ENCODE results near the gene TMEM208. TPM values are rescaled to one million over a fixed set of nuclear protein-coding genes. Genes with fewer than 3 reads are reported as not detected.

TMEM208 gene
- total RNA-seq, 1 experiment from 2014 or later: 44.4 TPM

DNA sequence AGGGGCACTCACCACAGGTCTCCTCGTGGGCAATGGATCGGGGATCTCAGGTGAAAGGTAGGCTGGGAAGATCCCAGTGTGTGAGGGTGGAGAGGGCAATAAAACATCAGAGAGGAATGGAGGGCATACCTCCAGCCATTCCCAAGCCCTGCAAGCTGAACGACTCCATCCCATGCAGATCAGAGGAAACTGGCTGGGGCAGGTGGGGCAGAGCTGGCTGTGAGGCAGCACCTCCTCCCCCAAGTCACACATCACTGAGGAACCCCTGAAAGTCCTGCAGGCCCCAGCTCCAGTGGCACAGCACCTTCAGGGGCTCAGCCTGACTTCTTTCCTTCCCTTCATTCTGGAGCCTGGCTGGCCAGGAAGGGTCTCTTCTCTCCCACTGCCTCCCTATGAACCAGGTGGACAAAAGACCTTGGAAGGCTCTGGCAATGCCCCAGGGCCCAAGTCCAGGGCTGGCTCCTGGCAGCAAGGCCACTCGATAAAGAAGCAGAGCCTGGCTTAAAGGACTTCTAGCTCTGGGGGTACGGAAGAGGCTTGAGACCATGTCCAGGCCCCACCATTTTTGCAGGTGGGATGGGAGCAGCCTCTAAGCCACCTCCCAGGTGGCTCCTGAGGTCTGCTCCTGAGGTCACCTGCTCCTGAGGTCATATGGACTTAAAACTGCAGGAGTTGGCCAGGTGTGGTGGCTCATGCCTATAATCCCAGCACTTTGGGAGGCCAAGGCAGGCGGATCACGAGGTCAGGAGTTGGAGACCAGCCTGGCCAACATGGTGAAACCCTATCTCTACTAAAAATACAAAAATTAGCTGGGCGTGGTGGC lies 13.5 kb upstream of the TMEM208 start:
- intact Hi-C loops (cut with micrococcal nuclease): no loop called here
- no TSS peak for BruUV-seq (replicated peaks)
- H3K36me3 Mint-ChIP-seq (ENCODE audit: insufficient read depth, unreplicated experiment): peaks cover 7% of the 10 kb centered on the region
- DNase-seq (ENCODE audit: unreplicated experiment): no peak
- peak overlapping the region; percentile 69 for H3K27ac Mint-ChIP-seq (ENCODE audit: low read depth, unreplicated experiment)
- H3K27me3 Mint-ChIP-seq (ENCODE audit: insufficient read depth, unreplicated experiment): no peaks in the 10 kb centered on the region
- peaks cover 25% of the 10 kb centered on the region for H3K4me1 Mint-ChIP-seq (ENCODE audit: insufficient read depth, unreplicated experiment)
- CTCF ChIA-PET: interaction anchor here (0.6 to 0.9 kb wide), 5 partner anchors 71 to 1308 kb away, joined by 3 read pairs; no protein-coding TSS in a partner anchor
- POLR2A ChIA-PET: interaction anchor here (0.6 to 9.4 kb wide), 9 partner anchors 10 to 1377 kb away, joined by 3 to 87 read pairs (median 6); partner anchors contain the start of genes ELMO3, FHOD1, MATCAP1 and TMEM208
- peak overlapping the region; percentile 39 for H3K4me3 Mint-ChIP-seq (ENCODE audit: unreplicated experiment)
- no peak for TF ChIP-seq CTCF (IDR thresholded peaks at IDR 0.05; ENCODE audit: unreplicated experiment)
- no peaks in the 10 kb centered on the region for H3K9me3 Mint-ChIP-seq (ENCODE audit: unreplicated experiment)

DNA sequence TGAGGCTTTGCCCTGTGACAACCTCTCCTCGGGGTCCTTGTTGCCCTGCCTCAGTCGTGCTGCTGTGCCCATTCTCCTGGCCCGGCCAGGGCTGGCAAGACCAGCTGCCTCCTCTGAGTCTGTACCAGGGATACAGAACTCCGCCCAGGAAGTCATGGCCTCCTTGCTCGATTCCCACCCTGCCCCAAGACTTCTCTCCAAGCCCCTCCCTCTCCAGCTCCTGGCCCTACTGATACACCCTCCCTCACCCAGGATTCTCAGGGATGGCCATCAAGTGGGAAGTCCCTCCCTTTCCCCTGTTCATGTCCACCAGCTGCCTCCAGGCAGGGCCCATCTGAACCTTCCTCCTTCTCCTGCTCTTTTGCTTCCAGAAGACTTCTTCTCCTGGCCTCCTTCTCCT lies 11.2 kb upstream of the TMEM208 start:
- CTCF ChIA-PET: interaction anchor here (0.5 kb wide), 1 partner anchor 175 kb away, joined by 3 read pairs; no protein-coding TSS in a partner anchor
- POLR2A ChIA-PET: no interaction called here
- DNase-seq (ENCODE audit: unreplicated experiment): no peak
- H3K36me3 Mint-ChIP-seq (ENCODE audit: insufficient read depth, unreplicated experiment): peaks cover 7% of the 10 kb centered on the region
- no peaks in the 10 kb centered on the region for H3K9me3 Mint-ChIP-seq (ENCODE audit: unreplicated experiment)
- H3K4me3 Mint-ChIP-seq (ENCODE audit: unreplicated experiment): no peak overlapping the region
- H3K27me3 Mint-ChIP-seq (ENCODE audit: insufficient read depth, unreplicated experiment): no peaks in the 10 kb centered on the region
- H3K4me1 Mint-ChIP-seq (ENCODE audit: insufficient read depth, unreplicated experiment): peaks cover 15% of the 10 kb centered on the region
- TF ChIP-seq CTCF (IDR thresholded peaks at IDR 0.05; ENCODE audit: unreplicated experiment): no peak
- H3K27ac Mint-ChIP-seq (ENCODE audit: low read depth, unreplicated experiment): peak overlapping the region; percentile 25
- no TSS peak for BruUV-seq (replicated peaks)
- intact Hi-C loops (cut with micrococcal nuclease): no loop called here

DNA sequence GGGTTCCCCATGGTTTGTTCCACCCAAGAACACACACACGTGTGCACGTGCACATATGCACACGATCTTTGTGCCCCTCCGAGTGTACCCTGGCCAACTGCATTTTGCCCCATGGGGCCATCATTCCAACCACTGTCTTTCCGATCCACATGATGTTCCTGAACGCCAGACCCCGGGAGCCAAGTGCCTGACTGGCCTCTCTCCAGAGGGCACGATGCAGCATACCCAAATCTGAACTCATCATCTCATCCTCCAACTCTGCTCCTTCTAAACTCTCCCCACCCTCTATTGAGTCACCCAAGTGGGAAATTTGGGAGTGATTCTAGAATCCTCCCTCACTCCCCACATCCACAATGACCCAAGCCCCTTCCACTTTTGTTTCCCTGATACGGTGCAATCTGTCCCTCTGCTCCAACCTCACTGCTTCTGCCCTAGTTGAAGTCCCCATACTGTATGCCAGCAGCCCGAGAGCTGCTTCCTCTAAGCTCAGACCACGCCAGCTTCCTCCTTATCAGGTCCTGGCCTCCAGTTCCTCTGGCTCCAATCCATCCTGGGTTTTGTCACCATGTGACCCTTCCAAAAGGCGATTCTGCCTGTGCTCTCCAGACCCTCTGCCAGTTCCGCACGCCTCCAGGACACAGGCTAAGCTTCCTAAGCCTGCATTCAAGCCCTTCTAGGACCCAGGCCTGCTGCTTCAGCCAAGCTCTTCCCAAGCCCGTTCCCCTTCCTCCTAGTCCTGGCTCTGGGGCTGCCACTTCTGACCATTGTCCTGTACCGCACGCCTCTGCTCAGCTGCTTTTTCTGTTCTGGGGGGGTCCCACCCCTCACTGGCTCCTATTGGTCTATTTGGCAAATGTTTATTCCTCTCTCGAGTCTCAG lies 10.1 kb upstream of the TMEM208 start:
- ChIA-PET POLR2A (interaction anchor here (1.3 kb wide), 1 partner anchor 10 kb away, joined by 6 read pairs; the partner anchor contains the start of gene TMEM208), CTCF (interaction anchor here (0.6 to 1.2 kb wide), 4 partner anchors 10 to 240 kb away, joined by 3 to 5 read pairs (median 4); partner anchors contain the start of gene TMEM208)
- intact Hi-C loops (cut with micrococcal nuclease): no loop called here
- H3K4me1 Mint-ChIP-seq (ENCODE audit: insufficient read depth, unreplicated experiment): peaks cover 15% of the 10 kb centered on the region
- H3K36me3 Mint-ChIP-seq (ENCODE audit: insufficient read depth, unreplicated experiment): peaks cover 7% of the 10 kb centered on the region
- no peaks in the 10 kb centered on the region for H3K9me3 Mint-ChIP-seq (ENCODE audit: unreplicated experiment)
- no peak overlapping the region for H3K27ac Mint-ChIP-seq (ENCODE audit: low read depth, unreplicated experiment)
- DNase-seq (ENCODE audit: unreplicated experiment): no peak
- H3K4me3 Mint-ChIP-seq (ENCODE audit: unreplicated experiment): no peak overlapping the region
- no peak for TF ChIP-seq CTCF (IDR thresholded peaks at IDR 0.05; ENCODE audit: unreplicated experiment)
- no TSS peak for BruUV-seq (replicated peaks)
- no peaks in the 10 kb centered on the region for H3K27me3 Mint-ChIP-seq (ENCODE audit: insufficient read depth, unreplicated experiment)
